Stimulated activated CD8-positive, alpha-beta memory T cell treated with anti-CD3 and anti-CD28 coated beads, Interleukin-12 subunit alpha, Interleukin-12 subunit beta, amount 100 ng/mL, for 1 hour (primary cell): ENCODE results near the gene NR6A1.

ENCODE experiments used
- DNase-seq: peaks from one replicate; pipeline ENCODE4 v3.0.0-alpha.2; 2020; ENCODE audit warnings: low read depth

Gene NR6A1

DNA sequence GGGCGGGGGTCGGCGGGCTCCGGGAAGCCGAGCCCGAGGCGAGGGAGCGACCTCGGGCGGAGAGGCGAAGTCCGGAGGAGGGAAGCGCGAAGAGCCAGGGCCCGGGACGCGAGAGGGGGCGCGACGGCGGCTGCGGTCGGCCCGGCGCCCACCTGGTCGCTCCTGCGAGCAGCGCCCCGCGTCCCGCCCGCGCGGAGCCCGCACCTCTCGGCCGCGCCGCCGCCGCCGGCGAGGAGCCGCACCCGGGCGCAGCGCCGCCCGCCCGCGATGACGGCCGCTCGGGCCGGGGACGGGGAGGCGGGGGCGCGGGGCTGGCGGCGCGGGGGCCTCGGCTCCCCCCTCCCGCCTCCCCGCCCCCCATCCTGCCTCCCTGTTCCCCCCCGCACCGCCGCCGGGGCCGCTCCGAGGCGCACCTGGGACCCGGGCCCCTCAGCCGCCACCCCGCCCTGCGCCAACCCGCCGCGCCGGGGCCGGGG is 266.5 kb downstream of the NR6A1 start:
- DNase-seq = no peak

DNA sequence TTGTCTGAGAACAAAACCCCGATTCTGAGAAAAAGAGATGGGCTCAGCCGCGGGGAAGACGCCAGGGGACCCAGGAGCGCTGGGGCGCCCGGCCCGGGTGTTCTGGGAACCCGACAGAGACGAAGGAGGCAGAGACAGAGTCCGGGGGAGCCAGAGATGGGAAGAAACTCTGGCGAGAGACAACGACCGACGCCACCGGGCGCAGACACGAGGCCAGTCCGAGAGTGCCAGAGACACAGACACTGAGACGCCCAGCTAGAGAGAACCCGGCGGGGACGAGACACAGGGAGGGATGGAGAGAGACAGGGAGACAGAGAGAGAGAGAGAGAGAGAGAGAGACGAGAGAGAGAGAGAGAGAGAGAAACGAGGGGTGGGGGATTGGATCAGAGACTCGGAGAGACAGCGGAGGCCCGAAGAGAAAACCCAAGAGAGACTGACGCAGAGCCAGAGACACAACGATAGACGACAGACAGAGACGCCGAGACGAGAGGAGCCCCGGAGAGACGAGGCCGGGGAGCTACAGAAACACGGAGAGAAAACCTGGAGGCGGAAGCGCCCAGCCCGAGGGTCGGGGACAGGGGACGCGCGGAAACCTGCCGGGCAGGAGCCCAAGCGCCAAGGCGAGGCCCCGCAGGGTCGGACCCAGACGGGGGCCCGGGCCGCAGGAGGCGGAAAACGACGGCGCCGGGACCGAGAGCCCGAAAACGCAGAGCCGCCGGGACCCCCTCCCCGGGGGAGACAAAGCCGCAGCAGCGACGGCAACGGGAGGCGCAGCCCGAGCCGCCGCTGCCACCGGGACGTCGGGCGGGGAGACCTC is 267.2 kb downstream of the NR6A1 start:
- DNase-seq = no peak

DNA sequence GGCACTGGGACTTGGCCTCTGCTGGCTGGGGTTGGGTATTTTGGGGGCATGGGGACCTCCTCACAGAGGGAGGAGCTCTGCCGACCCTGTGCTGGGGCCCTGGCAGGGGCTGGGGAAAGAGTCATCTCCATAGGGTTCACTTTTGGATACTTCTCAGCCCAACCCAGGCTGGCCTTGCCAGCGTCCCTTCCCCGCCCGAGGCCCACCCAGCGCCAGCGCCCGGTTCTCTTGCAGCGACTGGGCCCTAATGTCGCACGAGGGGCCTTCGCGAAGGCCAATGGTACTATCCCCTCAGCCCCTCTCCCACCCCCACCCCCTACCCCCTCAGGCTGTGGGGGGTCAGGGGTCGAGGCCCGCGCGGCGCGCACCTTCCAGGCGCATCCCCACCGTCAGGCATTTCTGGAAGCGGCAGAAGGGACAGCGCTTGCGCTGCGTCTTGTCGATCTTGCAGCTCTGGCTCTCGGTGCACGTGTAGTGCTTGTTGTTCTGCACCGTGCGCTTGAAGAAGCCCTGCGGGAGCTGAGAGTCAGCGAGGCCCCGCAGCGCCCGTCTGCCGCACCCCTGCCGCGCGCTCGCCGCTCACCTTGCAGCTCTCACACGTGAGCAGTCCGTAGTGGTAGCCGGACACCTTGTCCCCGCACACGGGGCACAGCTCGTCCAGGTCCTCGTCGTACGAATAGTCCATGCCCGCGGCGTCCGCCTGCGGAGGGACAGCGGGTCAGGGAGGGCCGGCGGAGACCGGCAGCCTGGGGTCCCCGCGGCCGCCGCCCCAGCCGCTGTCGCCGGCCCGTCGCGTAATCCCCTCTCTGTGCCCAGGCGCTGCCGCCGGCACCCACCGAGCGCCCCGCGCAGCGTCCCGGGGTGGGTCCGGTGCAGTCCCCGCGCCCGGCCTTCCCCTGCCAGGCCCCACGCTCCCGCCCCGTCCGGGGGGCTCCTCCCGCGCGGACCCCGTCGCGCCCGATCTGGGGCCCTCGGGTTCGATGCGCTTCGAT is 268.1 kb downstream of the NR6A1 start:
- DNase-seq = no peak

DNA sequence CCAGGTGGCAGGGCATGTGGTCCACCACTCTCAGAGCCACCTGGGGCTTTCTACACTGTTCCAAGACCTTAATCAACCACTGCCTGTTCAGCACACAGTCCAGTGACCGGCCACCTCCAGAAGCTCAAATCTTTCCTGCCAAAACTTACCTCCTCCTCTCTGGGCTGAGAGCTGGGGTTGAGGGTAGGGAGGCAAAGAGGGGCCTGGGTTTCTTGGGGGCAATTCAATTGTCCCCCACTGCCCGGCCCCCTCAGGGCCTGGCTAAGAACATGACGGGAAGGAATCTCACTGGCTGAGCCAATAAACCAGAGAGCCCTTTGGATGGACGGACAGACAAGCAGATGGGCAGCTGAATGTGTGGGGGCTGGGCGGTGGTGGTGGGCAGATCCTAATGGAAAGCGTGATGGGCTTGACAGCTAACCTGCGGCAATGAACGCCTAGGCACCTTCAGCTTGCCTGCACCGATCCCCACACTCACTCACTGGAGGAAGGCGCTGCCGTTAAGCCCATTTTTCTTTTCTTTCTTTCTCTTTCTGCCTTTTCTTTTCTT is 269.3 kb downstream of the NR6A1 start:
- no peak for DNase-seq

DNA sequence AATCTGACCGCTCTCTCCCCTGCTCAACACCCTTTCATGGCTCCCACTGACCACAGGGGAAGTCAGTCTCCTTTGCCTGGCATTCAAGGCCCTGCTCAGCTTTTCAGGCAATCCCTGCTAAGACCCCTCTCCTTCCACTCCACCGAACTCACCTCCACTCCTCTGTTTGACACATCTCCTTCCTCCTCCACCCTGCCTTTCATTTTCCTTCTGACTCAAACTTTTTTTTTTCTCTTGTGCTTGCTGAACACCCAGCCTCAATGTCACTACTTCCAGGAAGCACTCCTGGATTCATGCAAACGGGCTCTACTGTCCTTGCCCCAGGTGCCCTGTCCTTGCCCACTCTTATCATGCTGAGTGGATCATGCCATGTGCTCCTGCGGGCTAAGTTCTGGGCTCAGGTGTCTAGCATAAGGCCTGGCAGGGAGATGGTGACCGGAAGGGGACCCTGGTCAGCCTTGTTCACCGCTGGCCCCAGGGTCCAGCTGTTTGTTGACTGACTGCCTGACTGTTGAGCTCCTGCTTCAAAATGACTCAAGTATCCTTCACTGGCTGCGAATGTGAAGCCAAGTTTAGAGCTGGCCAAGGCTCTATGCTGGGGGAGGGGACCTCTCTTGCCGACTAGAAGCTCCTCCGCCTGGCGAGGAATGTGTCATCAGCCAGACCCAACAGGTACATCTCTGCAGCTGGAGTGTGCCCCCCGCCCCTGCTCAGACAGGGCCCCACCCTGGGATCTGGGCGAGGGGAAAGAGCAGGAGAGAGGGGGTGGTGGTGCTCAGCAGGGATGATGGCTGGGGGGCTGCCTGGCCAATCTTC is 270.1 kb downstream of the NR6A1 start:
- no peak for DNase-seq

DNA sequence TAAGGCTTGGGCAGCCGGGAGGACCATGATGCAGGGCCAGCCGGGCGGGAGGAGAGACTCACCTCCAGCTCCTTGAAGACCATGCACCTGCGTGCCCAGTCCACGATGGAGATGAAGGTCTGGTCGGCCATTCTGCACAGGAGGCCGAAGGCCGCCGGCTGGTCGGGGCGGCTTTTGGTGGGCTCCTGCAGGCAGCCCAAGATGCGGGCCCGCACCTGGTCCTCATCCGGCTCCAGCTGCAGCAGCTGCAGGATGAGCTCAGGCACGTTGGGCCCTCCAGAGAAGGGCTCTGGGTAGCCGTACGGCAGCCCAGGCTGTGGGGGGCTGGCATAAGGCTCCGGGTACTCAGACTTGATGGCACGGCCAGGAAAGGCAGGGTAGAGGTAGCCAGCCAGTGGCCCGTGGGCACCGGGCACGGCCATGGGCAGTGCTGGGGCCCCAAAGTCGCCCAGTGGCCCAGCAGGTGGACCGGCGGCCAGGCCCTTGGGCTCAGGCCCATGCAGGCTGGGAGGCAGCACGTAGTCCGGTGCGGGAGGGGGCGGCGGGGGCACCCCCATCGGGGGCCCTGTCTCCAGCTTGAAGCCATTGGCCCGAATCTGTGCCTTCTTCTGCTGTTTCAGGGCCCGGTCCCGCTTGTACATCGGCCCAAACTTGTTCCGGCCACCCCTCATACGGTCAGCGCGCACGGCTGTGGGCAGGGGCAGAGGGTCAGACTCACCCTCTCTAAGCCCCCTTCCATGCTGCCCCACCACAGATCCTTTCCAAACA is 270.9 kb downstream of the NR6A1 start:
- DNase-seq = no peak

DNA sequence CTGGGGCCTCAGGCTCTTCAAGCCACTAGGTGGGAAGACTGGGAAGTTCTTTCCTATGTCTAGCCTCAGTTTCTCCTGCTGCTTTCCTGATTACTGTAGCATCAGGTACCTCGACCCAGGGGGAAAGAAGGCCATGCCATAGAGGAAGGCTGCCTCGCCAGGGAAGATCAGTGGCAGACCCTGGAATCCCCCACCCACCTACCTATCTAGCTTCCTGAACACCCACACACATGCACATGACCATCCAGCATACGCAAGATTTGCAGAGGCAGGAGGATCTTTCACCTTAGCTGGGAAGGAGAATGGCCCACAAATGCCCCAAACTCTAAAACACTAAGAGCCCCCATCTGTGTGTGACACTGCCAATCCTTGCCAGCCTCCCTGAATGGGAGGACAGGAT is 271.9 kb downstream of the NR6A1 start:
- DNase-seq = no peak

DNA sequence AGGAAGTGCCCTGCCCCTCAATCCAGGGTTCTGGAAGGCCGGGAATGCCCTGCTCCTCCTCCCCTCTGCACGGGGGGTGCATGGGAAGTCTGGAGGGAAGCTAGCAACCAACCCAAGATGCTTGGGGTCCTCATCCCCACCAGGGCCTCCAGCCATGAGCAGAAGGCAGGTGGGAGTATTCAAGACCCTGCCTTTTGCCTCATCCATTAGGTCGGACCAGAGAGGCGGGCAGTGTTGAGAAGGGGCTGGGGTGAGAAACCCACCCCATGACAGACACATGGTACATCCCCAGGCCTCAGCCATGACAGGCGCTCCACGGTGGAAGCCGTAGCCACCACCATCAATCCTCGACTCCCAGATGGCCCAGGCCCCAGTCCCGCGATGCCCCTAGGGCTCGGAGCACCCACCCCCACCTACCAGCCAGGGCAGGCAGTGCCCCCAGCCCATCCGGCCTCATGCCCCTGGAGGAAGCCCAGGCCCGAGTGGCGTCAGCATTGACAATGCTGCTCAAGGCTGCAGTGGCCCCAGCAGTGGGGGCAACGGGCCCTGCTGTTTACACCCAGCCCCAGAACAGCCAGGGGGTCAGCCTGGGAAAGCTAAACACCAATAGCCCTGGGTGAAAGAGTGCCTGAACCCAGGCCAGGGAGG is 272.5 kb downstream of the NR6A1 start:
- no peak for DNase-seq

DNA sequence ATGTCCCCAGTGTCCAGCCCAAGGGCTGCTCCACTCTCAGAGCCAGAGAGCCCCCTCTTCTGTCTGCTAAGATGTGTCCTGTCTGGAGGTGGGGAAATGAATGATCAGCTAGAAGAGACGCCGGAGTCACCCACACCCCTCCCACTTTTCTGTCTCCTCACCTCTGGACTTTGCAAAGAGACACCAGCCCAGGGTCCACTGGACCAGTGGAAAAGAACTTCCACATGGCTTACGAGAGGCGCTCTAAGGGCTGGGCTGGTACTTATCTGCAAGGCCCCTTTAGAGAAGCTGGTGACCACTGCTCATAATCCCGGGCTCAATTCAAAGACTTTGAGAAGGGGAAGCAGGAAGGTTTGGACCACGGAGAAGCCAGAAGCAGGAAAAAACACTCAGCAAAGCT is 273.1 kb downstream of the NR6A1 start:
- no peak for DNase-seq

DNA sequence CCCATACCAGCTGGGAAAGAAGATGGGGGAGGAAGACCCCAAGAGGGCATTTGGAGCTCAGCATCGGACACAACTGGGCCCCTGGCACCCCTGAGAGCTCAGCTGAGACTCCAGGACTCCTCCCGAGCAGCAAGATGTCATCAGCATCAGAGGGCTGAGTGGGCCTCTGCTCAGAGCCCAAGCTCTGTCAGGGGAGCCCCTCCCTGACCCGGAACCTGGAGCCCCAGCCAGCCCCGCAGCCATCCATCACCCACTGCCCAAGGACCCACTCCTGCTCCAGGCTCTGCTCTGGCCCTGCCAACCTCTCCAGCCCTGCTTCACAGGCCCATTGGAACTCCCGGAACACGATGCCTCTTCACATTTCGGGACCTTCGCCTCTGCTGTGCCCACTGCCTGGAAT is 273.7 kb downstream of the NR6A1 start:
- DNase-seq = no peak

DNA sequence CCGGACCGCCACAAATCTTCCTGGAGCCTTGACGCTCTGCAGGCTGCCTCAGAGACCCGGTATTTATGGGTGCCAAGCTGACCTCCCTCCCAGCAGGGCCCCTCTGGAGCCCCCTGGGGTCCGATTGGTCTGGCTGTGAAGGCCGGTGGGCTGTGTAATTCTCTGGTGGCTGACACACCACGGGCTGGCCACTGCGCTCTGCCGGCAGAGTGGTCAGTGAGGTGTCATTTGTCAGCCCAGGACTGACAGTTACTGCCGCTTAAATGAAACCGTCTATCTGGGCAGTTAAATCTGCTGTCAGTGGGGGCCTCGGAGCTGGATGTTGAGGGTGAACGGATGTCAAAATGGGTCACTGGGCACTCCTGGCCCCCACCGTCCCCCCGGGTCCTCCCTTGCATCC is 274.6 kb downstream of the NR6A1 start:
- DNase-seq = no peak

DNA sequence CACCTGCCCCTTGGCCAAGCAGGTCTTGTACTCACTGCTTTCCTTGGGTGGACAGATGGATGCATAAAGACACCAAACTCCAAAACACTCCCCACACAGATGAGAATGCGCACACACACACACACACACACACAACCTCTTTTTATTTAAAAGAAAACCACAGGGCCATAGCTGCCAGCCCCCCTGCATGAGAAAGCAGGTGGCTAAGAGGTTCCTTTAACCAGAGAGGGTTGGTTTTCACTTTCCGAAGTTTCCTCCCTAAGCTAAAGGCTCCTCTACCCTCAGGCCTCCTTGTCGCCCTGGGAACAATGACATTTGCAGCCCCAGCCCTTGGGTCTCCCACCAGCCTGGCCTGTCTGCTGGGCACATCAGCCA is 275.0 kb downstream of the NR6A1 start:
- DNase-seq = no peak

DNA sequence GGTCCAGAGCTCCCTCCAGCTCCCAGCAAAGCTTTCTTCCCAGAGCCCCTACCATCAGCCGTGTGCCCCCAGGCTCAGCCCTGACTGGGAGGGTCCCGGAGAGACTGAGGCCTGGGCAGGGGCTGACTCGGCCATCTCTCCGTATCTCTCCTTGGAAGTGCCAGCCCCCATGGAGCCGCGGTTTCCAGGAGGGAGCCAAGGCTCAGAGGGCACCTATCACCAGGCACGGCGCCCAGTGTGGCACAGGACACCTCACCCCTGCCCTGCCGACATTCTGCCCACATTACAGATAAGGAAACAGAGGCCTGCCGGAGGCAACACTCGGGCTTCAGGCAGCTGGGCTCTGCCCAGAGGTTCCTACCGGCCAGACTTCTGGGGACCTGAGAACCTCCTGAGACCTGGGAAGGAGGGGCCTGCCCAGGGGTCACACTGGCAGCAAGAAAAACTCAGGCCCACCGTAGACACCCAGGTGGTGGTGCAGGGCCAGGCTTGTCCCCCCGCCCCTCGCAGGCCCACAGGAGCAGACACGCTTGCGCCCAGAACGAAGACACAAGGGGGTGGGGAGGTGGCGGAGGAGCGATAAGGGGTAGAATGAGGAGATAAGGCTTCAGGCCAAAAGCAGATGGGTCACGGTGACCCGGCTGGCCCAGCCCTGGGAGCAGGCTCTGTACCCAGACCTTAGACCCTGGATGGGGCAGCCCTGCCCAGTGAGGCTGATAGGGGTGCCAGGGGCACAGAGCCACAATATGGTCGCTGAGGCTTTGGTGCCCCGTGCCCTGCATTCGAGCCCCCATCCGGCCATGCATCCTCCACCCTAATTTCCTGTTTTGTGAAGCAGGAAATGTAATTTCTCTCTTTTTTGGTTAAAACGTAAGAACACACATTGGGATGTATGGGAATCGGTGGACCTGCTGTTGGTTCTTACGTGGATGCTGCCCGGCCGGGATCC is 275.7 kb downstream of the NR6A1 start:
- DNase-seq = no peak

DNA sequence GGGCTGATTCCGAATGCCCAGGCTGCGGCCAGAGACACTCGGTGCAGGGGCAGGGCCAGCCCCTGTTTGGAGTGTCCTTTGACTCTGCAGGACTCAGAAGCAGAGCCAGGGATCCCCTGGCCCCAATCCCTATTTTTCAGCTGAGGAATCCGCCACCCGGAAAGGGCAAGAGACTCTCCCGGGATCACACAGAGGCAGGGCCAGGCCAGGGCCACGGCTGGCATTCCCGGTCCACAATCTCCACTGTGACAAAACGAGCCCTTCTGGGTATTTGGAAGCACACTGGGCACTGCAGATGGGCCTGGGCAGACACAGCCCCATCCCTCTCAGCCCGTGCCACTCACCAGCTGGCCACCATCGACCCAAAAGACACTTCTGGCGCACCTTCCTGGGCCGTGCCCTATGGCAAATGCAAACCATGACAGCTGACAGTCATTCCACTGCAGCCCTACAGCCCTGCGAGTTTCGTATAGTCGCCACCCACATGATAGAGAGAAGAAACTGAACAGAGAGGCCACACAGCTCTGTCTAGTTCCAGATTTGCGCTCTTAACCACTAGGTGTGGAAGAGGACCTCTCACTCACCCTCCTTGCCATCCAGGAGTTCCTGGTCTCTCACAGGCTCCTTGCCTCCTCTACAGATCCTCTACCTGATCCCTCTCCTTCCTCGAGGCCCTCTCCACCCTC is 277.2 kb downstream of the NR6A1 start:
- no peak for DNase-seq

DNA sequence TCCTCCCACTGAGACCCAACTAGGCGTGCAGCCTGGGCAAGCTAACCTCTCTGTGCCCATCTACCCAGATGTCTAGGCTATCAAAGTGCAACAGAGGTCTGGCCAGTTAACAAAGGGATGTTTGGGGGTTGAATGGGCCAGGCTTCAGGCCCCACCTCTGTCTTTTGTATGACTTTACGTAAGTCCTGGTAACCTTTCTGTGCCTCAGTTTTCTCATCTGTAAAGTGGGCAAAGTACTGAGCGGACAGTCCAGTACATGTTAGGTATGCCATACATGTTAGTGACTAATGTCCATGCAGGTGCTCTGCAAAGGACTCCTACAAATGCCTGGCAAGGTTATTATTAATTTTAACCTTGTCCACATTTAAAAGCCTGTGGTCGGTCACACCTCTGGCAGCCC is 277.9 kb downstream of the NR6A1 start:
- no peak for DNase-seq

DNA sequence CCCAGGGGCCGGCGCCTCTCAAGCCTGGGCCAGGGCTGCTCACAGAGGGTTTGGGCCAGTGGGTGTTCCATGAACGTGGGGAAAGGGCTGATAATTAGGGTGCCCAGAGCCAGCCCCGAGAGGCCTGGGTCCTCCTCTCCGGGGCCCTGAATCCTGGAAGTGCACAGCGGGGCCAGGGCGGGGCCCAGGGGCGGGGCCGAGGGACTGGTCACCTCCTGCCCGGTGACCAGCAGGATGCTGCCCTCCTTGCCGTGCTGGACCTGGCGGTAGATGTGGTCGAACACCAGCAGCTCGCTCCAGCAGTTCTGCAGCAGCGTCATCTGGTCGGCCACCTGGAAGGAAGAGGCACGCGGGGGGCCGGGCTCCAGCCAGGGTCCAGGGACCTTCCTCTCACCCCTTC is 278.3 kb downstream of the NR6A1 start:
- no peak for DNase-seq

DNA sequence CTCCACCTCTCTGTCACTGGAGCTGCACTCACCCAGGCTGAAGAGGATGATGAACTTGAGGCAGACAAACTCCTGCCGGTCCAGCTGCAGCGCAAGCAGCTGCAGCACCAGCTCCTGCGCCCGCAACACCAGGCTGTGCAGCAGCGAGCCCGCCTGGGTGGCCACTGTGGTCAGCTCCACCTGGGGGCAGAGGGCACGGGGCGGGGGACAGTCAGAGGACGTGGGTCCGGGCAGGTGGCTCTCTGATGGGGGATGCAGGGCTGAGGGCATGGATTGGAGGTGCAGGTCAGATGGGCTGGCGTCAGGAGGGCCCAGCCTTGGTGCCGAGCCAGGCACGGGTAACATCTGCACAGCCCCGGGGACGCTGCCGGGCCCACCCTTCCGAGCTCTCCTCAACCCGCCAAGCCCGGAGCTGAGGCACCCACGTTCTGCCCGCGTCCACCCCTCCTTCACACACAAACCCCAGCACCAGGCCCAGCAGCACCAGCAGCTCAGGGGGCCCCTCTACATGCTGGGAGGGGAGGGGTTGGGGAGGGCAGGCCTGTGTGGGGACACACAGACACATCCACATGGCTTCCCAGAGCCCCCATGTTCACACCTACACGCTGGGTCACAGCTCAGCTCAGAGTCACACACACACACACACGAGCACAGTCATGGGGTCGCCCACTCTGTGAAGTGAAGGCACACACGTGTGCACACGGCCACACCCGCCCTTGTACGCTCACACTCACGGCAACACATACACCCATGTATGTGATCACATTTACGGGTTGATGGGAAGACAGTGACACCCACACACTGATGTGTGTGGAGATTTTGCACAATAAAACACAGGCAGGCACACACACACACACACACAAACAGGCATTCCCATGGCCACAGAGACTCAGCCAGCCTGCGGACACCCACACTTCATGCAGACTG is 279.8 kb downstream of the NR6A1 start:
- no peak for DNase-seq

DNA sequence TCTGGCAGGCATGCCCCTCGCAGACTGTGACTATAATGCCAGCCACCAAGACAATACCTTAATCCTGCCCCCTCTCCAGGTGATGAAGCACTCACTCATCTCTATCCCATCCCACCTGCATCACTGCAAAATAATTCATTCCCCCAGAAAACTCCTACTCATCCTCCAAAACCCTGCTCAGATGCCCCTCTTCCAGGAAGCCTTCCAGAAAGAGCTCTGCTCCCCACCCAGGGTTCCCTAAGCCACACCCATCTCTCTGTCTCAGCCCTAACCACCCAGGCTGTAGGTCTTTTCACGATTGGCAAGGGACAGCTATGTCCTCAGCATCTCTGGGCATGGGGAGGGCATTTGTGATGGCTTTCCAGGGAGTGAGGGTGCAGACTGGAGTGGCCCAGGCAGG is 281.1 kb downstream of the NR6A1 start:
- no peak for DNase-seq
